Measurements from ENCODE around the gene SCAI. TPM values are rescaled to one million over a fixed set of nuclear protein-coding genes. Genes with fewer than 3 reads are reported as not detected.

Gene SCAI
- total and polyA plus RNA-seq, 9 donors: 3.1 to 13.3 (median 9.2) TPM

GRCh38 chr9:125043631-125044030, 99.7 kb downstream of the SCAI start:
- Histone ChIP-seq H3K4me1 (ENCODE audit: insufficient read depth) (no peaks in the 10 kb centered on the region), H3K9me3 (no peaks in the 10 kb centered on the region), H3K27me3 (no peaks in the 10 kb centered on the region), H3K36me3 (no peaks in the 10 kb centered on the region), H3K27ac (no peak overlapping the region), H3K4me3 (no peak overlapping the region)
- intact Hi-C loops (cut with DNase I): no loop called here
- TF ChIP-seq EP300 (IDR thresholded peaks at IDR 0.05): no peak
- no peak for TF ChIP-seq CTCF (IDR thresholded peaks at IDR 0.05)
- no peak for TF ChIP-seq POLR2A (IDR thresholded peaks at IDR 0.05)
- WGBS, 3 donors: 88 to 98% (median 98%) methylated on average over 6 of the region's 6 CpGs
- no peak for DNase-seq

GRCh38 chr9:125043148-125043547, 100.2 kb downstream of the SCAI start:
- intact Hi-C loops (cut with DNase I): no loop called here
- no peak overlapping the region for H3K27ac ChIP-seq
- no peaks in the 10 kb centered on the region for H3K36me3 ChIP-seq
- no peaks in the 10 kb centered on the region for H3K27me3 ChIP-seq
- DNase-seq: no peak
- 91 to 97% (median 97%) methylated on average over 3 of the region's 3 CpGs for WGBS, 3 donors
- H3K9me3 ChIP-seq: no peaks in the 10 kb centered on the region
- no peak overlapping the region for H3K4me3 ChIP-seq
- no peak for TF ChIP-seq POLR2A (IDR thresholded peaks at IDR 0.05)
- no peak for TF ChIP-seq EP300 (IDR thresholded peaks at IDR 0.05)
- no peak for TF ChIP-seq CTCF (IDR thresholded peaks at IDR 0.05)
- no peaks in the 10 kb centered on the region for H3K4me1 ChIP-seq (ENCODE audit: insufficient read depth)

GRCh38 chr9:125038166-125038565, 105.2 kb downstream of the SCAI start:
- Histone ChIP-seq H3K9me3 (no peaks in the 10 kb centered on the region), H3K27me3 (no peaks in the 10 kb centered on the region), H3K36me3 (no peaks in the 10 kb centered on the region), H3K27ac (no peak overlapping the region), H3K4me1 (ENCODE audit: insufficient read depth) (no peaks in the 10 kb centered on the region), H3K4me3 (no peak overlapping the region)
- no peak for TF ChIP-seq EP300 (IDR thresholded peaks at IDR 0.05)
- TF ChIP-seq CTCF (IDR thresholded peaks at IDR 0.05): no peak
- TF ChIP-seq POLR2A (IDR thresholded peaks at IDR 0.05): no peak
- DNase-seq: no peak
- WGBS, 3 donors: 50 to 54% (median 51%) methylated on average over 2 of the region's 2 CpGs
- intact Hi-C loops (cut with DNase I): no loop called here

DNA sequence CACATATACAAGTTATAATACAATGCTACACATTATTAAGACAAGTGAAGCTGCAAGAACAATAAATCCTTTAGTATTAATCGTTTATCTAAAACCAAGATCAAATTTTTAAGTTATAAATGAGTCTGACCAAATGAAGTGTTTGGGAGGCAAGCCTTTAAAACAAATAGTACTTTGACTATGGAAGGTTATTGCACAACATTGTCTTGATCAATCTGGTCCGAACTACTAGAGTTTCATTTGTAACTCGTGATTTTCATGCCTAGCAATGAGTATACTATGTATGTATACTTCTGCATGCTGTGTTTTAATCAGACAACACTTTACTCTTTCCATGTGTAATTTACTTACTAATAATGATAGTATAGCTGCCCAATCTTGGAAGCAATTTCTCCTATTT, 115.3 kb downstream of the SCAI start:
- no peak for TF ChIP-seq POLR2A (IDR thresholded peaks at IDR 0.05)
- TF ChIP-seq CTCF (IDR thresholded peaks at IDR 0.05): no peak
- no peak for TF ChIP-seq EP300 (IDR thresholded peaks at IDR 0.05)
- no peaks in the 10 kb centered on the region for H3K27me3 ChIP-seq
- H3K27ac ChIP-seq: no peak overlapping the region
- H3K4me3 ChIP-seq: no peak overlapping the region
- H3K36me3 ChIP-seq: no peaks in the 10 kb centered on the region
- intact Hi-C loops (cut with DNase I): no loop called here
- no peaks in the 10 kb centered on the region for H3K9me3 ChIP-seq
- DNase-seq: no peak
- no peaks in the 10 kb centered on the region for H3K4me1 ChIP-seq (ENCODE audit: insufficient read depth)
- 94 to 96% (median 95%) methylated on average over 3 of the region's 3 CpGs for WGBS, 3 donors

GRCh38 chr9:125024917-125025316, 118.4 kb downstream of the SCAI start:
- H3K9me3 ChIP-seq: no peaks in the 10 kb centered on the region
- no peak for TF ChIP-seq EP300 (IDR thresholded peaks at IDR 0.05)
- no peak for TF ChIP-seq POLR2A (IDR thresholded peaks at IDR 0.05)
- no peak for TF ChIP-seq CTCF (IDR thresholded peaks at IDR 0.05)
- H3K4me1 ChIP-seq (ENCODE audit: insufficient read depth): no peaks in the 10 kb centered on the region
- WGBS, 3 donors: 77 to 94% (median 82%) methylated on average over 1 of the region's 1 CpG
- H3K27ac ChIP-seq: no peak overlapping the region
- H3K4me3 ChIP-seq: no peak overlapping the region
- DNase-seq: no peak
- H3K27me3 ChIP-seq: no peaks in the 10 kb centered on the region
- H3K36me3 ChIP-seq: no peaks in the 10 kb centered on the region
- intact Hi-C loops (cut with DNase I): no loop called here

Measured in ovary (tissue), 9 donors.